Ishikawa (cell line): Measurements from ENCODE around the gene RASGEF1B.

Experiments
- CEBPB ChIP-seq: IDR thresholded peaks from 2 replicates; pipeline ENCODE4 v1.6.1; 2012
- CREB1 ChIP-seq: IDR thresholded peaks from 2 replicates; pipeline ENCODE4 v1.6.1; 2012; ENCODE audit warnings: low read depth
- EGR1 ChIP-seq: IDR thresholded peaks from 2 replicates; pipeline ENCODE4 v1.6.1; 2012
- EP300 ChIP-seq: IDR thresholded peaks from 2 replicates; pipeline ENCODE4 v1.6.1; 2012; ENCODE audit warnings: borderline replicate concordance
- FOXM1 ChIP-seq: IDR thresholded peaks from 2 replicates; pipeline ENCODE4 v1.6.1; 2012; ENCODE audit warnings: low read depth, borderline replicate concordance
- NFIC ChIP-seq: IDR thresholded peaks from 2 replicates; pipeline ENCODE4 v1.6.1; 2012
- RAD21 ChIP-seq: IDR thresholded peaks from 2 replicates; pipeline ENCODE4 v1.6.1; 2012; ENCODE audit warnings: low read depth
- TAF1 ChIP-seq: IDR thresholded peaks from 2 replicates; pipeline ENCODE4 v1.6.1; 2012; ENCODE audit warnings: low read depth, mild to moderate bottlenecking
- TCF12 ChIP-seq: IDR thresholded peaks from 2 replicates; pipeline ENCODE4 v1.6.1; 2012; ENCODE audit warnings: low read depth
- TEAD4 ChIP-seq: IDR thresholded peaks from 2 replicates; pipeline ENCODE4 v1.6.1; 2012
- YY1 ChIP-seq: IDR thresholded peaks from 2 replicates; pipeline ENCODE4 v1.6.1; 2012; ENCODE audit warnings: low read depth
- ZBTB7A ChIP-seq: IDR thresholded peaks from 2 replicates; pipeline ENCODE4 v1.6.1; 2012; ENCODE audit warnings: low read depth
- TF ChIP-seq, protein P1 (sequence below): IDR thresholded peaks from 2 replicates; pipeline ENCODE4 v1.6.1; 2012; ENCODE audit warnings: low read depth, mild to moderate bottlenecking
- TF ChIP-seq, protein P2 (sequence below): IDR thresholded peaks from 2 replicates; pipeline ENCODE4 v1.6.1; 2012
- TF ChIP-seq, protein P3 (sequence below): IDR thresholded peaks from 2 replicates; pipeline ENCODE4 v1.6.1; 2012

RASGEF1B gene

DNA sequence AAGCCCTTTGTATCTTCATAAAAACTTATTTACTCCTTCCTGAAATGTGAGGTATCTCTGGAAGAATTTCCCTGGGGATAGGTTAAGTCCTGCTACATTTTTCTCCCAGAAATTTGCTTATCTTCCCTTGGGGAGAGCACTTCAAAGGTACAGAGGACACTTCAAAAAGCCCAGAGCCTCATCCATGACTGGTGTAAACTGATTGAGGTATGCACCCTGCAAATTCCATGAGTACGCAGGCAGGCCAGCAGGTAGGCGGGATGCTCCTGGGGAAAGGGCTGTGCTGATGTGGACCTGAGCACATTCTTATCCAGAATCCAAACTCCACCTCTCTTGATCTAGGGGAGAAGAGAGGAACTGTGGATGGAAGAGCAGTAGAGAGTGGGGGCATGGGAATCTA, 26.3 kb upstream of the RASGEF1B start:
- TF ChIP-seq ZBTB7A (no peak), TCF12 (no peak), TEAD4 (no peak), CEBPB (no peak), FOXM1 (no peak), CREB1 (no peak), NFIC (no peak), YY1 (no peak), RAD21 (no peak), TAF1 (no peak), EP300 (no peak), EGR1 (no peak)
- TF ChIP-seq, protein P1, sequence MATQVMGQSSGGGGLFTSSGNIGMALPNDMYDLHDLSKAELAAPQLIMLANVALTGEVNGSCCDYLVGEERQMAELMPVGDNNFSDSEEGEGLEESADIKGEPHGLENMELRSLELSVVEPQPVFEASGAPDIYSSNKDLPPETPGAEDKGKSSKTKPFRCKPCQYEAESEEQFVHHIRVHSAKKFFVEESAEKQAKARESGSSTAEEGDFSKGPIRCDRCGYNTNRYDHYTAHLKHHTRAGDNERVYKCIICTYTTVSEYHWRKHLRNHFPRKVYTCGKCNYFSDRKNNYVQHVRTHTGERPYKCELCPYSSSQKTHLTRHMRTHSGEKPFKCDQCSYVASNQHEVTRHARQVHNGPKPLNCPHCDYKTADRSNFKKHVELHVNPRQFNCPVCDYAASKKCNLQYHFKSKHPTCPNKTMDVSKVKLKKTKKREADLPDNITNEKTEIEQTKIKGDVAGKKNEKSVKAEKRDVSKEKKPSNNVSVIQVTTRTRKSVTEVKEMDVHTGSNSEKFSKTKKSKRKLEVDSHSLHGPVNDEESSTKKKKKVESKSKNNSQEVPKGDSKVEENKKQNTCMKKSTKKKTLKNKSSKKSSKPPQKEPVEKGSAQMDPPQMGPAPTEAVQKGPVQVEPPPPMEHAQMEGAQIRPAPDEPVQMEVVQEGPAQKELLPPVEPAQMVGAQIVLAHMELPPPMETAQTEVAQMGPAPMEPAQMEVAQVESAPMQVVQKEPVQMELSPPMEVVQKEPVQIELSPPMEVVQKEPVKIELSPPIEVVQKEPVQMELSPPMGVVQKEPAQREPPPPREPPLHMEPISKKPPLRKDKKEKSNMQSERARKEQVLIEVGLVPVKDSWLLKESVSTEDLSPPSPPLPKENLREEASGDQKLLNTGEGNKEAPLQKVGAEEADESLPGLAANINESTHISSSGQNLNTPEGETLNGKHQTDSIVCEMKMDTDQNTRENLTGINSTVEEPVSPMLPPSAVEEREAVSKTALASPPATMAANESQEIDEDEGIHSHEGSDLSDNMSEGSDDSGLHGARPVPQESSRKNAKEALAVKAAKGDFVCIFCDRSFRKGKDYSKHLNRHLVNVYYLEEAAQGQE, result no peak
- TF ChIP-seq, protein P2, sequence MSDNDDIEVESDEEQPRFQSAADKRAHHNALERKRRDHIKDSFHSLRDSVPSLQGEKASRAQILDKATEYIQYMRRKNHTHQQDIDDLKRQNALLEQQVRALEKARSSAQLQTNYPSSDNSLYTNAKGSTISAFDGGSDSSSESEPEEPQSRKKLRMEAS, result no peak
- TF ChIP-seq, protein P3, sequence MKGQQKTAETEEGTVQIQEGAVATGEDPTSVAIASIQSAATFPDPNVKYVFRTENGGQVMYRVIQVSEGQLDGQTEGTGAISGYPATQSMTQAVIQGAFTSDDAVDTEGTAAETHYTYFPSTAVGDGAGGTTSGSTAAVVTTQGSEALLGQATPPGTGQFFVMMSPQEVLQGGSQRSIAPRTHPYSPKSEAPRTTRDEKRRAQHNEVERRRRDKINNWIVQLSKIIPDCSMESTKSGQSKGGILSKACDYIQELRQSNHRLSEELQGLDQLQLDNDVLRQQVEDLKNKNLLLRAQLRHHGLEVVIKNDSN, result no peak

DNA sequence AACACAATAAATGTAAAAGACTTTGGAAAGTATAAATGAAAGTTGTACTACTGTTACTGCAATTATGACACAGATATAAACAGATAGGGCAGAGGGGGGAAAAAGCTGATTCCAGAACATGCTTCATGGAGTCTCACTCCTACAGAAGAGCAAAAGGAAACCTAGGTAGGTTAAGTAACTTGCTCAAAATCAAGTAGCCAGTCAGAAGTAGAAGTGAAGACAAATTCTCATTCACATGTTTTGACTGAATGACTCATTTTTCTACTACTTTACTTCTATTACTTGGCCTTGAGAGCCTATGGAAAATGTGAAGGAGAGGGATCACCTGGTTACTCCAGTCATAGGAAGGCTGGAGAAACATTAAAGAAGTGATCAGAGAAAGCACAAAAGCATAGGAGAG, 23.6 kb upstream of the RASGEF1B start:
- no peak for TF ChIP-seq NFIC
- no peak for TF ChIP-seq ZBTB7A
- TF ChIP-seq, protein P1, result no peak
- TF ChIP-seq YY1, result no peak
- TF ChIP-seq, protein P3, result no peak
- no peak for TF ChIP-seq EGR1
- TF ChIP-seq RAD21, result no peak
- no peak for TF ChIP-seq CREB1
- no peak for TF ChIP-seq TEAD4
- TF ChIP-seq CEBPB, result no peak
- TF ChIP-seq FOXM1, result no peak
- TF ChIP-seq TAF1, result no peak
- TF ChIP-seq, protein P2, result no peak
- TF ChIP-seq TCF12, result no peak
- TF ChIP-seq EP300, result no peak

DNA sequence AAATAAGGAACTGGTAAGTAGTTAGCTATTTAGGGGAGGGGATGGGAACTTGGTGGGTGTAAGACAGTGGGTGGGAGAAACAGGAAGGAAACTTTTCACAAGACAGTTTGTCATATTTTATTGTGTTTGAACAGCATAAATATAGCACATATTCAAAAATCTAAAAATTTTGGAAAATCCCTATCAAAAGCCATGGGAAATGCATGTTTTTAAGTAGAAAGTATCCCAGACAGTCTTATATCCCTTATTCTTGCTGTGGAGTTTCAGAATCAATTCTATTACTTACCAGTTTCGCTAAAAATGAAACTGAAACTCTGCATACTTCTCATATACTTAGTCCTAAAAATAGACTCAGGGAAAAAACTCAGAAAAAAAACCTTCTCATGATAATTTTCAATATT, 22.3 kb upstream of the RASGEF1B start:
- TF ChIP-seq TAF1, result no peak
- TF ChIP-seq NFIC, result no peak
- TF ChIP-seq, protein P1, result no peak
- no peak for TF ChIP-seq CREB1
- TF ChIP-seq TCF12, result no peak
- TF ChIP-seq FOXM1, result no peak
- TF ChIP-seq, protein P2, result no peak
- no peak for TF ChIP-seq RAD21
- TF ChIP-seq EP300, result no peak
- no peak for TF ChIP-seq TEAD4
- TF ChIP-seq ZBTB7A, result no peak
- no peak for TF ChIP-seq CEBPB
- no peak for TF ChIP-seq YY1

DNA sequence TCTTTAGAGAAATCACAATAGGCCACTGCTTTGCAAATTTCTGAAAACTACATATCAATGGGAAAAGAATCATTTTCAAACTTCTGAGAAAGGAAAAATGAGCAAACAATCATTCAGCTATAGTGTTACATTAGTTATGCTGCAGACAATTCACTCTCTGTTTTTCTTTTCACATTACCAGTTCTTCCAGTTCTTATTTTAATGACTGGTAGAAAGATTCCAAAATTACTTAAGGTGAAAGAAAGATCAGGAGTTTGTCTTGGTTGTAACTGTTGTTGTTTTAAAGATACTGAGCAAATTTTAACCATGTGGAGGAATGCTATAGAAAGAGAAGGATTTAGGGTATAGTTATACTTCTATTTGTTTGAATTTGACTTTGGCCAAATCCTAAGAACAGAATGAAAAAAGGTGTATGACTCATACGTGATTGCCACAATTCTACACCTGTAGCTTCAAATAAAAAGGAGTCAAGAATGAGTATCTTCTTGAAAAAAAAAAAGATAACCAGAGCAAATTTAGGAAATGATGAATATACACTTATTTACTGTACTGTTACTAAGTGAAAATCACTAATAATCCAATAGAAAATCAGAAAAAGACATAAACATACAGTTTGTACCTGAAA, 21.0 kb upstream of the RASGEF1B start:
- TF ChIP-seq RAD21 (no peak), EP300 (no peak)
- TF ChIP-seq, protein P1, result no peak
